ENCODE measurements around the gene FCGR3B.
A peak's percentile ranks its signal among the peaks of the same experiment; 100 is the strongest.
"Not testable (repeated sequence)": the region's sequence is repeated elsewhere in the genome, so short reads cannot be mapped to it uniquely, and the experiment has no call there.

The FCGR3B gene

DNA sequence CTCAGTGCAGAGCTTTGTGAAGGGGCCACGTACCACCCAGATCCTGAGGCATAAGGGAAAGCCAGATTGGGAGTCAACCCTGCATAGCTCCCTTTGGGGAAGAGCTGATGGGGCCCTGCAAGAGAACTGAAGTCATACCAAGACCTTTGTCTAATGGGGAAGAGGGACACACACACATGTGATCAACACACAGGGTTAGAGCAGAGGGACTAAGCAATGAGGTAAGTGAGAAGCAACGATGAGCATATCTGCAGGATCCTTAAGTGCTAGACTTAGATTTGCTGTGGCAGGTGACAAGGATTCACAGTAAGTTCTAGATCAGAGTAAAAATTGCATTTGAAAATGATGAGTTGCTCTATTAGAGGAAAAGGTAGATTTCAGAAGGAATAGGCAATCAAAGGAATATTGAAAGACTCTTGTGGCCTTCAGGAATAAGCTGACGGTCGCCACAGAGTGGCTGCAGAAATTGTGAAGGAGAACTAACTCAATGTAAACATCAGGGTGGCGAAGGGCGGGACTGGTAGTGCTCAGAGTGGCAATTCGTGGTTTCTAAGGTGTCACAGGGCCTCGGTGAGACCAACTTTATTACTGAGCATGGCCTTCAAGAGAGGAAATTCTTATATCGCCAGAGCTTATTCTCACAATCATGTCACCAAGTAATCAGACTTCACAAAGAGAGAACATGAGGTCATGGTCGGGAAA, 4.4 kb downstream of the FCGR3B start:
- peak; percentile 69 for ATAC-seq (replicated peaks)

DNA sequence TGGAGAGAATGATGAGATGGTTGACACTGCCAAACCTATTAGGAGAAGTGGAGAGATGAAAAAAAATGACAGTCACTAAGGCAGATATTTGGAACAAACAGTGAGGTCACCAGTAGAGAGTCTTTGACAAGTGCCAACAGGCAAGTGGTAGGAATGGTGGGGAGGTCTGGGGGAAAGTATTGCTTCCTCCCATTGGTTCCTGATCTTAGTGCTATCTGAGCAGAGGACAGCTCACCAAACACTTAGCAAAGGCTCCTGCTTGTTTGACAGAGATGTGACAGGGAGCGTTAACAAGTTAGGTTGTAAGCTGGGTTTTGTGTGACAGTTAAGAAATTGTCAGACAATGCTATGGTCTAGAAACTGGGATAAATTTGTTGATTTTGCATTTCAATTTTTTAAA, 6.4 kb downstream of the FCGR3B start:
- H3K4me1 Mint-ChIP-seq (ENCODE audit: low read depth in 2 of 2) = peaks cover 30 to 55% of the 10 kb centered on the region in 2 donors
- H3K36me3 Mint-ChIP-seq (ENCODE audit: insufficient read depth) = peaks cover 21% of the 10 kb centered on the region
- not testable (repeated sequence) for DNase-seq; ATAC-seq (replicated peaks); H3K9me3 Mint-ChIP-seq; H3K27me3 Mint-ChIP-seq
- H3K27ac Mint-ChIP-seq = peak overlapping the region in 1 of 2 donors; percentile 97
- peak overlapping the region; percentile 31 to 77 for H3K4me3 Mint-ChIP-seq

More for the DNA sequence above, 4.4 kb downstream of the FCGR3B start:
- H3K27ac Mint-ChIP-seq = peak overlapping the region; percentile 88 to 92
- not testable (repeated sequence) for H3K36me3 Mint-ChIP-seq (ENCODE audit: insufficient read depth); H3K27me3 Mint-ChIP-seq; H3K9me3 Mint-ChIP-seq
- peak in 2 of 3 experiments; percentile 34 to 55 for DNase-seq
- peak overlapping the region; percentile 53 to 56 for H3K4me3 Mint-ChIP-seq
- H3K4me1 Mint-ChIP-seq (ENCODE audit: low read depth in 2 of 2) = peaks cover 27 to 49% of the 10 kb centered on the region in 2 donors

GRCh38 chr1:161623401-161624051, 7.5 kb downstream of the FCGR3B start:
- not testable (repeated sequence) for DNase-seq, H3K9me3 Mint-ChIP-seq, H3K27me3 Mint-ChIP-seq
- ATAC-seq (replicated peaks) = peak; percentile 51
- H3K4me1 Mint-ChIP-seq (ENCODE audit: low read depth in 2 of 2) = peaks cover 30 to 55% of the 10 kb centered on the region in 2 donors
- peak overlapping the region; percentile 71 to 97 for H3K27ac Mint-ChIP-seq
- H3K36me3 Mint-ChIP-seq (ENCODE audit: insufficient read depth) = peaks cover 21% of the 10 kb centered on the region
- peak overlapping the region; percentile 63 to 77 for H3K4me3 Mint-ChIP-seq

- not testable (repeated sequence) for ATAC-seq (replicated peaks); H3K9me3 Mint-ChIP-seq; H3K27me3 Mint-ChIP-seq; DNase-seq
- Mint-ChIP-seq H3K27ac (peak overlapping the region; percentile 97 to 100), H3K4me3 (peak overlapping the region; percentile 88 to 98), H3K4me1 (ENCODE audit: low read depth in 2 of 2) (peaks cover 30 to 44% of the 10 kb centered on the region in 2 donors), H3K36me3 (ENCODE audit: insufficient read depth) (peaks cover 21% of the 10 kb centered on the region)
Measured at GRCh38 chr1:161622054-161622453, 8.9 kb downstream of the FCGR3B start.

GRCh38 chr1:161621181-161622000, 9.6 kb downstream of the FCGR3B start:
- H3K4me1 Mint-ChIP-seq (ENCODE audit: low read depth in 2 of 2) = peaks cover 24 to 38% of the 10 kb centered on the region in 2 donors

GRCh38 chr1:161620399-161620798, 10.6 kb downstream of the FCGR3B start:
- not testable (repeated sequence) for H3K27me3 Mint-ChIP-seq; DNase-seq; ATAC-seq (replicated peaks); H3K9me3 Mint-ChIP-seq
- peaks cover 24% of the 10 kb centered on the region for H3K36me3 Mint-ChIP-seq (ENCODE audit: insufficient read depth)
- H3K27ac Mint-ChIP-seq = peak overlapping the region in 1 of 2 donors; percentile 97
- H3K4me3 Mint-ChIP-seq = peak overlapping the region; percentile 88 to 98
- peaks cover 20 to 33% of the 10 kb centered on the region in 2 donors for H3K4me1 Mint-ChIP-seq (ENCODE audit: low read depth in 2 of 2)

More at GRCh38 chr1:161621181-161622000, 9.6 kb downstream of the FCGR3B start:
- not testable (repeated sequence) for H3K9me3 Mint-ChIP-seq, H3K27me3 Mint-ChIP-seq
- Mint-ChIP-seq H3K4me3 (peak overlapping the region; percentile 88 to 98), H3K36me3 (ENCODE audit: insufficient read depth) (peaks cover 24% of the 10 kb centered on the region), H3K27ac (peak overlapping the region; percentile 97 to 100)
- DNase-seq = peak; percentile 79 to 94 (median 81)
- ATAC-seq (replicated peaks) = peak; percentile 57

DNA sequence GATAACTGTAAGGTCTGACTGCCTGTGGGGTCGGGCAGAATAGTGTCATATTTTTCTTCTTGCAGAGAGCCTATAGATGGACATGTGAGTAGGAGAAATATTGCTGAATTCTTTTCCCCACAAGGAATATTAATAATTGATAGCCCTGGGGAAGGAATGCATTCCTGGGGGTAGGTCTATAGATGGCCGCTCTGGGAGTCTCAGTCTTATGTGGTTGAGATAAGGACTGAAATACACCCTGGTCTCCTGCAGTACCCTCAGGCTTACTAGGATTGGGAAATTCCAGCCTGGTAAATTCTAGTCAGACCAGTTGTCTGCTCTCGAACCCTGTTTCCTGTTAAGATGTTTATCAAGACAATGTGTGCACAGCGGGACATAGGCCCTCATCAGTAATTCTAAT, 12.5 kb downstream of the FCGR3B start:
- H3K4me3 Mint-ChIP-seq; DNase-seq; ATAC-seq (replicated peaks); H3K27ac Mint-ChIP-seq; H3K27me3 Mint-ChIP-seq; H3K9me3 Mint-ChIP-seq: not testable (repeated sequence)
- Mint-ChIP-seq H3K4me1 (ENCODE audit: low read depth in 2 of 2) (peaks cover 15 to 21% of the 10 kb centered on the region in 2 donors), H3K36me3 (ENCODE audit: insufficient read depth) (peaks cover 24% of the 10 kb centered on the region)

DNA sequence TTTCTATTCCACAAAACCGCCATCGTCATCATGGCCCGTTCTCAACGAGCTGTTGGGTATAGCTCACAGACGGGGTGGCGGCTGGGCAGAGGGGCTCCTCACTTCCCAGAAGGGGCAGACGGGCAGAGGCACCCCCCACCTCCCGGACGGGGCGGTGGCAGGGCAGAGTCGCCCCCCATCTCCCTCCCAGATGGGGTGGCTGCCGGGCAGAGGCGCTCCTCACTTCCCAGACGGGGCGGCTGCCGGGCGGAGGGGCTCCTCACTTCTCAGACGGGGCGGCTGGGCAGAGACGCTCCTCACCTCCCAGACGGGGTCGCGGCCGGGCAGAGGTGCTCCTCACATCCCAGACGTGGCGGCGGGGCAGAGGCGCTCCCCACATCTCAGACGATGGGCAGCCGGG, 14.6 kb downstream of the FCGR3B start:
- H3K27ac Mint-ChIP-seq; H3K9me3 Mint-ChIP-seq; ATAC-seq (replicated peaks); H3K27me3 Mint-ChIP-seq; DNase-seq; H3K4me3 Mint-ChIP-seq: not testable (repeated sequence)
- Mint-ChIP-seq H3K4me1 (ENCODE audit: low read depth in 2 of 2) (peaks cover 18 to 26% of the 10 kb centered on the region in 2 donors), H3K36me3 (ENCODE audit: insufficient read depth) (peaks cover 28% of the 10 kb centered on the region)

- DNase-seq; ATAC-seq (replicated peaks); H3K9me3 Mint-ChIP-seq; H3K27me3 Mint-ChIP-seq: not testable (repeated sequence)
- H3K4me1 Mint-ChIP-seq (ENCODE audit: low read depth in 2 of 2) = peaks cover 15 to 18% of the 10 kb centered on the region in 2 donors
- peak overlapping the region; percentile 95 to 96 for H3K4me3 Mint-ChIP-seq
- peak overlapping the region; percentile 100 for H3K27ac Mint-ChIP-seq
- peaks cover 18% of the 10 kb centered on the region for H3K36me3 Mint-ChIP-seq (ENCODE audit: insufficient read depth)
Measured at GRCh38 chr1:161613142-161613514, 17.8 kb downstream of the FCGR3B start.

- ATAC-seq (replicated peaks) (peak; percentile 93), DNase-seq (peak; percentile 81 to 91 (median 83))
- peaks cover 15 to 18% of the 10 kb centered on the region in 2 donors for H3K4me1 Mint-ChIP-seq (ENCODE audit: low read depth in 2 of 2)
- not testable (repeated sequence) for H3K9me3 Mint-ChIP-seq, H3K27me3 Mint-ChIP-seq
- peak overlapping the region; percentile 100 for H3K27ac Mint-ChIP-seq
- peaks cover 18% of the 10 kb centered on the region for H3K36me3 Mint-ChIP-seq (ENCODE audit: insufficient read depth)
- peak overlapping the region; percentile 95 to 96 for H3K4me3 Mint-ChIP-seq
Measured at GRCh38 chr1:161612322-161613141, 18.4 kb downstream of the FCGR3B start.

GRCh38 chr1:161611866-161612321, 19.1 kb downstream of the FCGR3B start:
- H3K27me3 Mint-ChIP-seq = not testable (repeated sequence)
- peaks cover 18% of the 10 kb centered on the region for H3K36me3 Mint-ChIP-seq (ENCODE audit: insufficient read depth)
- ATAC-seq (replicated peaks) = peak; percentile 21

DNA sequence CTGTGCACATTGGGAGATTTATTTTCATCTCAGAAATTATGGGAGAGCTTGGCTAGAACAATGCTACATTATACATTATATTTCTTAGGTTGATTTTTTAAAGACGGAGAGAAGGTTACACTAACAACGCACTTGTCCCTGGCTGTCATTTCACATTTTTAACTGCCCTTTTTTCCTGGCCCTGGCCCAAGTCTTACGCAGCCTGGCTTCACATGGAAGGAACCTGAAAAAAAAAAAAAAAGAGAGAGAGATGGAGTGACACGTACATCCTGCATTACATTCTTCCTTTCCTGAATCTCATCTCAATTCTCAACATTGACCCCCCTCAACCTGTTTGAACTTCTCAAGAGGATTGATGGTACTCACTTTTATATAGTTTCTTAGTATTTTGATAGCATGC, 20.8 kb downstream of the FCGR3B start:
- peaks cover 16% of the 10 kb centered on the region for H3K36me3 Mint-ChIP-seq (ENCODE audit: insufficient read depth)
- not testable (repeated sequence) for ATAC-seq (replicated peaks); H3K27ac Mint-ChIP-seq; DNase-seq; H3K4me3 Mint-ChIP-seq; H3K27me3 Mint-ChIP-seq; H3K9me3 Mint-ChIP-seq
- H3K4me1 Mint-ChIP-seq (ENCODE audit: low read depth in 2 of 2) = peaks cover 15 to 18% of the 10 kb centered on the region in 2 donors

More at GRCh38 chr1:161611866-161612321, 19.1 kb downstream of the FCGR3B start:
- H3K4me1 Mint-ChIP-seq (ENCODE audit: low read depth in 2 of 2) = peaks cover 15 to 18% of the 10 kb centered on the region in 2 donors
- DNase-seq = peak in 2 of 3 experiments; percentile 20 to 39
- peak overlapping the region; percentile 100 for H3K27ac Mint-ChIP-seq
- peak overlapping the region; percentile 95 to 96 for H3K4me3 Mint-ChIP-seq
- not testable (repeated sequence) for H3K9me3 Mint-ChIP-seq

All from effector memory CD8-positive, alpha-beta T cell (primary cell).